Measurements from ENCODE around the gene ARHGAP28.
"Not testable (repeated sequence)": the region's sequence is repeated elsewhere in the genome, so short reads cannot be mapped to it uniquely, and the experiment has no call there.

Gene ARHGAP28

DNA sequence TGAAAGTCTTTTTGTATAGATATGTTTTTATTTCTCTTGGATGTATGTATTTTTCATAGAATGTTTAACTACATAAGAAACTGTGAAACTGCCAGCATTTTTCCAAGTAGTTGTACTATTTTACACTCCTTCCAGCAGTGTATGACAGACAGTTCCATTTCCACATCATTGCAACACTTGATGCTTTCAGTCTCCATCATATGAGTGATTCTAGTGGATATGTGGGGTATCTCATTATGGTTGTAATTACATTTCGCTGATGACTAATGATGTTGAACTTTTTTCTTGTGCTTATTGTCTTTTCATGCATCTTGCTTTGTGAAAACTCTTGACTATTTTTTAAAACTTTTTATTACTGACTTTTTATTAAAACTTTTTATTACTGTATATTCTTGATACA, 101.4 kb downstream of the ARHGAP28 start:
- TF ChIP-seq, protein P1, sequence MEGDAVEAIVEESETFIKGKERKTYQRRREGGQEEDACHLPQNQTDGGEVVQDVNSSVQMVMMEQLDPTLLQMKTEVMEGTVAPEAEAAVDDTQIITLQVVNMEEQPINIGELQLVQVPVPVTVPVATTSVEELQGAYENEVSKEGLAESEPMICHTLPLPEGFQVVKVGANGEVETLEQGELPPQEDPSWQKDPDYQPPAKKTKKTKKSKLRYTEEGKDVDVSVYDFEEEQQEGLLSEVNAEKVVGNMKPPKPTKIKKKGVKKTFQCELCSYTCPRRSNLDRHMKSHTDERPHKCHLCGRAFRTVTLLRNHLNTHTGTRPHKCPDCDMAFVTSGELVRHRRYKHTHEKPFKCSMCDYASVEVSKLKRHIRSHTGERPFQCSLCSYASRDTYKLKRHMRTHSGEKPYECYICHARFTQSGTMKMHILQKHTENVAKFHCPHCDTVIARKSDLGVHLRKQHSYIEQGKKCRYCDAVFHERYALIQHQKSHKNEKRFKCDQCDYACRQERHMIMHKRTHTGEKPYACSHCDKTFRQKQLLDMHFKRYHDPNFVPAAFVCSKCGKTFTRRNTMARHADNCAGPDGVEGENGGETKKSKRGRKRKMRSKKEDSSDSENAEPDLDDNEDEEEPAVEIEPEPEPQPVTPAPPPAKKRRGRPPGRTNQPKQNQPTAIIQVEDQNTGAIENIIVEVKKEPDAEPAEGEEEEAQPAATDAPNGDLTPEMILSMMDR (IDR thresholded peaks at IDR 0.05): no peak

DNA sequence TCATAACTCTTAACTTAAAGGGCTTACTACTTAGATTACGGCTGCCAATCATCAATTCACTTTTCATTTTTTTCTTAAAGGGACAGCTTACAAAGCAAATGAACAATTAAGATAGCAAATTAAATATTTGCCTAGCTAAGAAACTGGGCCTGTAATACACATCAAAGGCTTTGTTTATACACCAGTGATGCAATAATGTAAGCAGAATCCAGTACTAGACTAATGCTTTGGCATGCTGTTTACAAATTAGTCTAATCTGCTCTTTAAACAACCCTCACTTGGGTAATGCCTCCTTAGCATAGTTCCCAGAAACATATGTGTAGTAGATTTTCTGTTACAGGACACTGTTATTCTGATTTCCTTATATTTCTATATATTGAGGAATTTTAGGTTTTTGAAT, 105.8 kb downstream of the ARHGAP28 start:
- Histone ChIP-seq H3K27ac (no peak overlapping the region), H3K4me3 (no peak overlapping the region)
- no peak for DNase-seq (ENCODE audit: low spot score)
- TF ChIP-seq, protein P1 (IDR thresholded peaks at IDR 0.05): no peak

More for the DNA sequence above, 101.4 kb downstream of the ARHGAP28 start:
- no peak overlapping the region for H3K27ac ChIP-seq
- DNase-seq (ENCODE audit: low spot score): no peak
- no peak overlapping the region for H3K4me3 ChIP-seq

DNA sequence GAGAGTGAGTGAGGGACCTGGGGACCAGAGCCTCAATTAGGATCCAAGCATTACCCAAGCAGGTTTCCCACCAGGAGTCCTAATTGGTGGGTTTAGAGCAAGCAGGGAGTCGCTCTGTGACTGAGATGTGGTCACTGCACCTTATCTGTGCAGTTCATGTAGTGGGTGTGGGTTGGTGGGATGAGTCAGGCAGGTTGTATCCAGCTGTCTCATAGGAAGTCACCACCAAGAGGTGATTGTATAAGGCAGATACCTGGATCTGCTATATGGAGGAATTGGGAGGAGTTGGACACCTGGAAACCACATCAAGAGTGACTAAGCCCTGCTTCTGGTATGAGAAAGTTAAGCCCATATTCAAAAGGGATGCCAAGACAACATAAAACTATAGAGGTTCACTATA, 106.8 kb downstream of the ARHGAP28 start:
- TF ChIP-seq, protein P1 (IDR thresholded peaks at IDR 0.05): no peak
- no peak overlapping the region for H3K27ac ChIP-seq
- H3K4me3 ChIP-seq: no peak overlapping the region
- DNase-seq (ENCODE audit: low spot score): no peak

DNA sequence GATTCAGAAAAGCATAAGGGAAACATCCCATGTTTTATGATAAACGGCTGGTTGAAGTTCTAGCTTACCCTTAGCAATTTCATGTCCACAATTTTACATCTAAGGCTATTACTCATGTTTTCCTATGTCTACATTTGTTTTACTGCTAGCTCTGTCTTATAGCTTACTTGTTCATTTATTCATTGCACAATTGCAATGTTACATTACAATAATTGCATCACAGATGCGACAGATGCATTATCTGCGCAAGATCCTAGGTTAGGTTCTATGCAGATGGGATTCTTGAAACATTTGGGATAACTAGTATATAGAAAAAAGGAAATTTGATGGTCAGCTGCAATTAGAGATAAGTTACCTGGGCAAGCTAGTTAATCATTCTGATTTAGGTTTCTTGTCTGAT, 108.4 kb downstream of the ARHGAP28 start:
- no peak overlapping the region for H3K27ac ChIP-seq
- TF ChIP-seq, protein P1 (IDR thresholded peaks at IDR 0.05): no peak
- no peak for DNase-seq (ENCODE audit: low spot score)
- no peak overlapping the region for H3K4me3 ChIP-seq

DNA sequence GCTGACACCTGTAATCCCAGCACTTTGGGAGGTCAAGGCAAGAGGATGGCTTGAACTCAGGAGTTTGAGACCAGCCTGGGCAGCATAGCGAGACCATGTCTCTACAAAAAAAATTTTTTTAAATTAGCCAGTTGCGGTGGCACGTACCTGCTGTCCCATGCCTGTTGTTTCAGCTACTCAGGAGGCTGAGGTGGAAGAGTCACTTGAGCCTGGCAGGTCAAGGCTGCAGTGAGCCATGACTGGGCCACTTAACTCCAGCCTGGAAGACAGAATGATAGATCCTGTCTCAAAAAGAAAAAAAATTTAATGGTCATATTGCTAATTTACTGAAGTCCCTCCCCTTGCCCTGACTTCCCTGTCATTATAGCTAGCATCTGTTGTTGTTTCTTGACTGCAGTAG, 112.6 kb downstream of the ARHGAP28 start:
- TF ChIP-seq, protein P1 (IDR thresholded peaks at IDR 0.05): no peak
- no peak overlapping the region for H3K4me3 ChIP-seq
- no peak for DNase-seq (ENCODE audit: low spot score)
- no peak overlapping the region for H3K27ac ChIP-seq

DNA sequence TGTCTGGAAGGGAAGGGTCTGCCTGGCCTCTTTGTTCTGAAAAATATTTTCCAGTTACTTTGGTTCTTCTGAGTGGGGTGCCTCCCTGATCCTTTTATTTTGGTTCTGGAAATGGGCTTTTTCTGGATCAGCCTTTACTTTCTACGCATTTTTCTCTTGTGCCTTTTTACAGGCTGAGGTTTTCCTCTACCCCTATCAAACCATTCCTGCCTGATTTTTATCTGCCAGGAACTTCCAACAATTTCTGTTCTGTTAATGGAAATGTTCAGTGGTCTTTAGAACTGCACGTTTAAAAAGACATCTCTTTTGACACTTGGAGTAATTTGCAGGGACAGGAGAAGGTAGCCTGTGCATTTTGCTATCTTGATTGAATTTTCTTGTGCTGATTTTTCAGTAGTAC, 113.8 kb downstream of the ARHGAP28 start:
- DNase-seq (ENCODE audit: low spot score): no peak
- Histone ChIP-seq H3K27ac (no peak overlapping the region), H3K4me3 (no peak overlapping the region)
- TF ChIP-seq, protein P1 (IDR thresholded peaks at IDR 0.05): no peak

DNA sequence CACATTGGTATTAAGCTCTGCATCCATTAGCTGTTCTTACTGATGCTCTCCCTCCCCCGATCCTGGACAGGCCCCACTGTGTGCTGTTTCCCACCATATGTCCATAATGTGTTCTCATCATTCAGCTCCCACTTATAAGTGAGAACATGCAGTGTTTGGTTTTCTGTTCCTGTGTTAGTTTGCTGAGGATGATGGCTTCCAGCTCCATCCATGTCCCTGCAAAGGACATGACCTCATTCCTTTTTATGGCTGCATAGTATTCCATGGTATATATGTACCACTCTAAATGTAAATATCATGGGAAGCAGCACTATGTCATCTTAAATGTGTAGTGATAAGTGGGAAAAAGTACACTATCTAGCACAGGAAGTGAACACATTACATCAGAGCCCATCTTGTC, 116.0 kb downstream of the ARHGAP28 start:
- not testable (repeated sequence) for H3K4me3 ChIP-seq; H3K27ac ChIP-seq; DNase-seq (ENCODE audit: low spot score)

DNA sequence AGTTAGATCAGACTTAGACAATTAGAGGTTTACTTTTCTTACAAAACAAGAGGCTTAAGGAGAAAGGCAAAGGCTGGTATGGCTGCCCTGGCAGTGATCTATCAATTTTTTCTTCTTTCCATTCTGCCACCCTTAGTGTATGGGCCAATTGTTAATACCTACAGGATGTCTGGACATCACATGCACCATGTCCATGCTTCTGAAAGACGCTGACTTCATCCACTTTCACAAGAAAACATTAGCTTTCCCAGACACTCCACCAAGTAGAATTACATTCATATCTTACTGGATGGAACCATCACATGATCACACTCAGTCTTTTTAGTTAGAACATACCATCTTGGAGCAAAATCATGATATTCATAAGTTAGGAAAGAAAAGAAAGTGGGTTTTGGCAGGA, 120.9 kb downstream of the ARHGAP28 start:
- H3K4me3 ChIP-seq: no peak overlapping the region
- no peak for DNase-seq (ENCODE audit: low spot score)
- H3K27ac ChIP-seq: no peak overlapping the region
- TF ChIP-seq, protein P1 (IDR thresholded peaks at IDR 0.05): no peak

All from coronary artery (tissue), 2 donors.